K562 (cell line): Measurements from ENCODE around the gene CABP2. TPM values are rescaled to one million over a fixed set of nuclear protein-coding genes. Genes with fewer than 3 reads are reported as not detected.

ENCODE experiments used
- ARID4B ChIP-seq: sonication (generic); formaldehyde crosslinking; IDR thresholded peaks from 2 replicates; pipeline ENCODE4 v1.8.0; 2022; ENCODE audit warnings: mild to moderate bottlenecking, missing genetic modification reagents
- CEBPG ChIP-seq, 3 experiments: fragments of 200-800 bp in 1 of 3; sonication (Bioruptor generic) in 1 of 3; sonication (generic) in 1 of 3; formaldehyde crosslinking in 1 of 3; IDR thresholded peaks in 2 of 3; conservative IDR thresholded peaks in 1 of 3; 2 replicates each; pipeline versions ENCODE4 v1.6.1 to v1.8.0; 2016 to 2022; ENCODE audit warnings: missing compliant biosample characterization in 2 of 3, missing genetic modification characterization in 2 of 3, mild to moderate bottlenecking in 1 of 3, missing genetic modification reagents in 1 of 3
- CXXC5 ChIP-seq: fragments of 250-450 bp; sonication (Bioruptor Pico); IDR thresholded peaks from 2 replicates; pipeline ENCODE4 v1.8.0; 2022; ENCODE audit warnings: inconsistent platforms, mild to moderate bottlenecking, moderate library complexity
- FIP1L1 ChIP-seq: fragments of 200-400 bp; formaldehyde crosslinking; IDR thresholded peaks from 2 replicates; pipeline ENCODE4 v1.6.1; 2018; ENCODE audit warnings: mild to moderate bottlenecking, low read depth, low read length; ENCODE audit not compliant: poor library complexity, severe bottlenecking
- HNRNPL ChIP-seq: fragments of 200-400 bp; formaldehyde crosslinking; IDR thresholded peaks from 2 replicates; pipeline ENCODE4 v1.6.1; 2017; ENCODE audit warnings: low read depth, mild to moderate bottlenecking, low read length
- NKRF ChIP-seq: fragments of 450-650 bp; IDR thresholded peaks from 2 replicates; pipeline ENCODE4 v1.6.1; 2016; ENCODE audit warnings: borderline replicate concordance
- NONO ChIP-seq, 2 experiments: fragments of 200-400 bp in 1 of 2; fragments of 450-650 bp in 1 of 2; formaldehyde crosslinking in 1 of 2; IDR thresholded peaks; 2 replicates each; pipeline ENCODE4 v1.6.1; 2017; ENCODE audit warnings: low read depth in 2 of 2, mild to moderate bottlenecking in 2 of 2, moderate library complexity in 2 of 2, low read length in 1 of 2
- POLR2G ChIP-seq: fragments of 200-400 bp; formaldehyde crosslinking; IDR thresholded peaks from 2 replicates; pipeline ENCODE4 v1.6.1; 2017; ENCODE audit warnings: low read depth, mild to moderate bottlenecking, antibody characterized with exemption, low read length, moderate library complexity
- POLR3A ChIP-seq: IDR thresholded peaks from 2 replicates; pipeline ENCODE4 v1.6.1; 2011; ENCODE audit warnings: borderline replicate concordance, mild to moderate bottlenecking, moderate library complexity; ENCODE audit not compliant: insufficient read length, insufficient read depth; ENCODE audit errors: extremely low read depth
- RBFOX2 ChIP-seq: fragments of 200-400 bp; formaldehyde crosslinking; IDR thresholded peaks from 2 replicates; pipeline ENCODE4 v1.6.1; 2017; ENCODE audit warnings: low read depth, mild to moderate bottlenecking, low read length, moderate library complexity
- TAL1 ChIP-seq: fragments of 450-650 bp; IDR thresholded peaks from 2 replicates; pipeline ENCODE4 v1.6.1; 2016; ENCODE audit warnings: mild to moderate bottlenecking
- ZBTB11 ChIP-seq, 3 experiments: fragments of 200-800 bp in 1 of 3; fragments of 250-450 bp in 1 of 3; fragments of 450-650 bp in 1 of 3; sonication (Bioruptor Pico) in 1 of 3; sonication (Bioruptor generic) in 1 of 3; formaldehyde crosslinking in 1 of 3; IDR thresholded peaks; 2 replicates each; pipeline versions ENCODE4 v1.6.1 to v1.8.0; 2016 to 2022; ENCODE audit warnings: mild to moderate bottlenecking in 2 of 3, missing genetic modification characterization in 2 of 3, missing compliant biosample characterization in 1 of 3, moderate library complexity in 1 of 3
- ZNF395 ChIP-seq: fragments of 200-800 bp; sonication (Bioruptor generic); IDR thresholded peaks from 2 replicates; pipeline ENCODE4 v1.6.1; 2017; ENCODE audit warnings: missing genetic modification characterization, missing compliant biosample characterization
- polyA plus RNA-seq, 8 experiments: library from polyadenylated mRNA; depleted of rRNA in 4 of 8; stranded (reverse) in 5 of 8; unstranded in 3 of 8; fragments of >200 nt; fragmentation: Nextera tagmentation in 2 of 8; fragmentation: Illumina TruSeq in 1 of 8; extraction: Ambion mirVana in 2 of 8; extraction: Trizol in 1 of 8; gene quantifications; 2 replicates each; pipeline versions ENCODE4 v1.2.1 to v1.2.3, GENCODE V29; 2011 to 2014; ENCODE audit warnings: inconsistent platforms in 1 of 8, missing spikeins in 1 of 8
- total RNA-seq, 7 experiments: library from RNA; depleted of rRNA in 6 of 7; stranded (reverse); fragments of >200 nt in 6 of 7; fragmentation: Illumina TruSeq in 2 of 7; extraction: Trizol in 2 of 7; gene quantifications; 2 replicates each; pipeline versions ENCODE4 v1.2.1 to v1.2.3, GENCODE V29; 2011 to 2021; ENCODE audit warnings: low replicate concordance in 1 of 7

CABP2 gene
- total and polyA plus RNA-seq, 9 of the 15 experiments (the other 6 are each of a cell fraction or from before 2014, with no cell fraction given), result not detected

- no peak for TF ChIP-seq TAL1
- TF ChIP-seq NONO (IDR thresholded peaks at IDR 0.05; ENCODE audit: low read depth in 2 of 2, low read length in 1 of 2), result peak in 1 of 2 experiments; percentile 18; a peak in 1 of 4 replicates
- peak in 1 of 3 experiments; percentile 72; a peak in 2 of 6 replicates for TF ChIP-seq ZBTB11 (CRISPR knock-in tag; IDR thresholded peaks at IDR 0.05)
- TF ChIP-seq NKRF, result no peak
- no peak for TF ChIP-seq CEBPG (CRISPR knock-in tag; IDR thresholded peaks at IDR 0.05)
- no peak for TF ChIP-seq CEBPG (tag; conservative IDR thresholded peaks at IDR 0.05 in 1 of 2, IDR thresholded peaks at IDR 0.05 in 1 of 2)
- TF ChIP-seq FIP1L1, result peak; percentile 2
- no peak for TF ChIP-seq POLR3A
- TF ChIP-seq POLR2G, result peak; percentile 68
- TF ChIP-seq ARID4B (CRISPR knock-in tag), result peak; percentile 4
- 0 out of 2 replicates have a peak, but pooled peaks have one; percentile 55 for TF ChIP-seq ZNF395 (CRISPR knock-in tag)
- no peak for TF ChIP-seq HNRNPL
- TF ChIP-seq RBFOX2, result peak; percentile 61
- TF ChIP-seq CXXC5 (CRISPR knock-in tag), result peak; percentile 54; the same call in 1 of the 2 replicates
These were observed 18.2 kb downstream of the CABP2 start, which contains the start of gene PITPNM1 (continued) for GRCh38 chr11:67504950-67505581.
